T-helper 1 cell (primary cell): ENCODE data around the gene AK8.

Source experiments
- DNase-seq, 5 donors: peaks; one replicate each; pipeline ENCODE4 v3.0.0-alpha.2; 2012 to 2020
- total RNA-seq, 4 donors: gene quantifications; one replicate each; lab custom pipeline; 2026; lab: John Stamatoyannopoulos, UW

AK8 gene
- total RNA-seq: 0 to 0.46 (median 0.25) reads per million in 4 donors

- peak; percentile 56 to 79 (median 63) for DNase-seq
Measured at GRCh38 chr9:132877824-132878694, at the start of gene AK8. TSS of gene AK8 (minus strand) at chr9:132878284. CDS start at chr9:132878255, 29 bp downstream.

- DNase-seq: no peak
Measured at GRCh38 chr9:132927704-132928103, 49.6 kb upstream of the AK8 start.

- no peak for DNase-seq
Measured at GRCh38 chr9:132923346-132923902, 45.3 kb upstream of the AK8 start.

- DNase-seq: no peak
Measured at GRCh38 chr9:132919614-132920268, 41.7 kb upstream of the AK8 start.

- DNase-seq: no peak
Measured at GRCh38 chr9:132914924-132915323, 36.8 kb upstream of the AK8 start.

GRCh38 chr9:132912131-132912530, 34.0 kb upstream of the AK8 start:
- no peak for DNase-seq

GRCh38 chr9:132910376-132910775, 32.3 kb upstream of the AK8 start:
- no peak for DNase-seq

GRCh38 chr9:132909311-132909710, 31.2 kb upstream of the AK8 start:
- DNase-seq: no peak

- peak in 2 of 5 donors; percentile 3 to 21 for DNase-seq
Measured at GRCh38 chr9:132908635-132909034, 30.6 kb upstream of the AK8 start.

GRCh38 chr9:132905726-132906125, 27.6 kb upstream of the AK8 start:
- DNase-seq: no peak

GRCh38 chr9:132903574-132904492, 25.7 kb upstream of the AK8 start:
- DNase-seq: no peak

GRCh38 chr9:132901858-132902831, 24.1 kb upstream of the AK8 start:
- DNase-seq: peak; percentile 40 to 77 (median 65)

- DNase-seq: no peak
Measured at GRCh38 chr9:132898051-132898450, 20.0 kb upstream of the AK8 start.

GRCh38 chr9:132896906-132897305, 18.8 kb upstream of the AK8 start:
- DNase-seq: no peak

GRCh38 chr9:132896264-132896663, 18.2 kb upstream of the AK8 start:
- DNase-seq: no peak

- DNase-seq: no peak
Measured at GRCh38 chr9:132894862-132895835, 17.1 kb upstream of the AK8 start.

GRCh38 chr9:132894346-132894745, 16.3 kb upstream of the AK8 start:
- no peak for DNase-seq

GRCh38 chr9:132892400-132892799, 14.3 kb upstream of the AK8 start:
- no peak for DNase-seq

- no peak for DNase-seq
Measured at GRCh38 chr9:132888151-132888550, 10.1 kb upstream of the AK8 start.
